HG03565 (cell line): ENCODE measurements around the gene FHL2.

Source experiments
- ATAC-seq: cut with Tn5 transposase; IDR thresholded peaks from one replicate; pipeline ENCODE4 v1.9.1; 2021; ENCODE audit warnings: mild to moderate bottlenecking, moderate library complexity; ENCODE audit not compliant: unreplicated experiment

The FHL2 gene

GRCh38 chr2:105399207-105399861, 483 bp upstream of the FHL2 start:
- no peak for ATAC-seq

GRCh38 chr2:105397953-105398335, 907 bp downstream of the FHL2 start:
- ATAC-seq: no peak

GRCh38 chr2:105397025-105397722, 1.7 kb downstream of the FHL2 start:
- no peak for ATAC-seq

- ATAC-seq: no peak
These were observed 2.4 kb downstream of the FHL2 start for GRCh38 chr2:105396254-105397024.

- ATAC-seq: no peak
These were observed 3.2 kb downstream of the FHL2 start for GRCh38 chr2:105395691-105396090.

GRCh38 chr2:105394951-105395611, 3.8 kb downstream of the FHL2 start:
- ATAC-seq: no peak

GRCh38 chr2:105393373-105394055, 5.3 kb downstream of the FHL2 start:
- no peak for ATAC-seq

- no peak for ATAC-seq
These were observed 6.8 kb downstream of the FHL2 start for GRCh38 chr2:105391763-105392662.

GRCh38 chr2:105391058-105391627, 7.7 kb downstream of the FHL2 start:
- ATAC-seq: no peak

- ATAC-seq: no peak
These were observed 8.4 kb downstream of the FHL2 start for GRCh38 chr2:105390454-105390853.

- no peak for ATAC-seq
These were observed 9.9 kb downstream of the FHL2 start for GRCh38 chr2:105388971-105389381.

- no peak for ATAC-seq
These were observed 11.6 kb downstream of the FHL2 start for GRCh38 chr2:105387225-105387624.

GRCh38 chr2:105385731-105386540, 12.9 kb downstream of the FHL2 start:
- ATAC-seq: no peak

- ATAC-seq: no peak
These were observed 14.0 kb downstream of the FHL2 start for GRCh38 chr2:105384861-105385260.

GRCh38 chr2:105384216-105384615, 14.6 kb downstream of the FHL2 start:
- ATAC-seq: no peak

- no peak for ATAC-seq
These were observed 15.3 kb downstream of the FHL2 start for GRCh38 chr2:105383432-105384166.

GRCh38 chr2:105382177-105382576, 16.7 kb downstream of the FHL2 start:
- no peak for ATAC-seq

- ATAC-seq: no peak
These were observed 17.7 kb downstream of the FHL2 start for GRCh38 chr2:105381101-105381668.
